DMS 273 (cell line): ENCODE data around the gene PNLDC1.
"Not testable (repeated sequence)": the region's sequence is repeated elsewhere in the genome, so short reads cannot be mapped to it uniquely, and the experiment has no call there.

ENCODE experiments used
- DNase-seq: peaks from one replicate; lab custom pipeline; 2025; ENCODE audit not compliant: unreplicated experiment; lab: John Stamatoyannopoulos, UW

Gene PNLDC1

DNA sequence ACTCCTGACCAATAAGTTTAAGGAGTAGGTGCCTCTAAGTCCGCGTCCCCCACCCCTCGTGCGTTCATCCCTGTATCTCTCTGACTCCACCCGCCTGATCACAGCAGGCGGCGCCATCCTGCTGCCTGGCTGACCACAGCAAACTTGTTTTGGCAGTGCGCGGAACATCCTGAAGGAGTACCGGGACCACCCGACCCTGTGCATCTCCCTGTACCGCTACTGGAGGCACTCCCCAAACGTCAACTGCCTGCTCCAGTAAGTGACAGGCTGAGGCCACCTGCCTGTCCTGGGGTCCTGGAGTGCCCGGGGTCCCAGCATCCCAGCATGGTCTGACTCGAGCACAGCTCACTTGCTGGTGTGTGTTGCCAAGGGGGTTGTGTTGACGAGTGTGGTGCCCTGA, 19.0 kb downstream of the PNLDC1 start:
- no peak for DNase-seq

DNA sequence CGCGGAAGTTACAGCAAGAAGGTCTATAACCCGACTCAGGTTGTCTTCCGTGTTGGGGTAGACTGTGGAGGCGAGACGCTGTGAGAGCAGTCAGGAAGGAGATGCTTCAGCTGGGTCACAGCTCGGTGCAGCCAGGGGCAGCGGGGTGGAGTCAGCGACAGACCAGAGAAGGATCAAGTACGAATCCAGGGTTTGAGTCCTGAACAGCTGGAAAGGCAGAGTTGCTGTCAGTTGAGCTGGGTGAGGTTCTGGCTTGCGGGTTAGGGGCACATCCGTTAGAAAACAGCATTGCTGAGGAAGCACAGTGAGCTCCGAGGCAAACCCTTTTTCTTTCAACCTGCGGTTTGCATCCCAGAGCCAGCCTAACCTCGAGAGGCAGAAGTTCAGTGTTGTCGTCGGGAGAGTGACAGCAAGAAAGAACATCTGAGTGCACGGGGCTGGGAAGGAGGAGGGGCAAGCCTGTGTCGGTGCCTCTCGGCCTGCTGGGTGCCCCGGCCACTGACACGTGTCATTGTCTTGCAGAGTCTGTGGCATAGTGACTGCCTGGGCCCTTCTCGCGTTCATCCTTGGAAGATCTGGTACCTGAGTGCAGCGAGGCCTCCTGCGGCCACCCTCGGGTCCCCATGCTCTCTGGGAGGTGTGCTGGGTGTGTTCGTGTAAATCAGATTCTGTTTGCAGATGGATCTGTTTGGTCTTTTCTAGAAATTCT, 20.0 kb downstream of the PNLDC1 start:
- no peak for DNase-seq

GRCh38 chr6:159821122-159821521, 21.0 kb downstream of the PNLDC1 start:
- no peak for DNase-seq

DNA sequence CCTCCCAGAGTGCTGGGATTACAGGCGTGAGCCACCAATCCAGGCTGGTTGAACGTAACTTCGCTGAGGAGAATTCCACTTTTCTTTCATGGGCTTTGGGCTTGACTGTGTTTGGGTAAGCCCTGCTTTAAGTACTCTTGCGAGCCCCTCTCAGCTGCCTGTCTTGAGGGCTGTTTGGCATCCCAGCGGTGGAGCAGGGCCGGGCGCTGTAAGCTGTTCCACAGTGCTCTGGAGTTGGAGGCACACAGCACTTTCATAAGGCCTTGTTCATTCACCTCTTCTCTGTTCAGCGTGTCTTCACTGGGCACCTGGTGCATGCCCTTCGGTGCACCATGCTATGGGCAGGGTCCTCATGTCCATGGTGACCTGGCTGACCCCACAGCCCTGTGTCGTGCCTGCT, 21.6 kb downstream of the PNLDC1 start:
- DNase-seq, result no peak

- no peak for DNase-seq
Observed at GRCh38 chr6:159823953-159824352, 23.9 kb downstream of the PNLDC1 start.

GRCh38 chr6:159824690-159825089, 24.6 kb downstream of the PNLDC1 start:
- DNase-seq, result not testable (repeated sequence)

DNA sequence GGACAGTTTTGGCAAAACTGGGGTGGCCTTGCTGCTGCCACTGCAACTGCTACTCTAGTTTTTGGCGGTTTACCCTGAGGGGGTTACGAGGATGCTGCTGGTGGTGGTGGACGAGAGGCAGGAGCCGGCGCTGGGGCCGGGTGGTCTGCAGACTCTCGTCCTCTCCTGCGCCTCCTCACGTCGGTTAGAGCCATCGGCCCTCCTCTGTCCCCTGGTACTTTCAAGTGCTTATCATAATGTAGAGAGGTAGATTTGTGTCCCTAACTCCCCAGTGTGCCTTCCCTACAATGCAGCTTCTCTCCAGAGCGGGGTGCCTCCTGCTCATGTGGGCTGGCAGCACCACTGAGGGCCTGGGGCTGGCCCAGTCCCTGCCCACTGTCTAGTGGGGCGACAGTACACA, 25.9 kb downstream of the PNLDC1 start:
- no peak for DNase-seq

- DNase-seq, result peak; percentile 83
Observed at GRCh38 chr6:159826968-159827647, 27.0 kb downstream of the PNLDC1 start.

DNA sequence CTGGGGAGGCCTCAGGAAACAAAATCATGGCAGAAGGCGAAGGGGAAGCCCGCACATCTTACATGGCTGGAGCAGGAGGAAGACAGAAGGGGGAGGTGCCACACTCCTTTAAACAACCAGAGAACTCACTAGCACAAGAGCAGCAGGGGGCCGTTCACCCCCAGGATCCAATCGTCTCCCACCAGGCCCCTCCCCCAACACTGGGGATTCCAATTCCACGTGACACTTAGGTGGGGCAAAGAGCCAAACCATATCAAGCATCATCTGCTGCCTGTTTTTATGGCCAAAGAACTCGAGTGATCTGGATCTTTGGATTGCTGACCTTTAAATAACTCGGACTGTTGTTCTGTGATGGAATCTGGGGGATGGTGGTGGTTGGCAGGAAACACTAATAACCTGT, 28.0 kb downstream of the PNLDC1 start:
- peak; percentile 66 for DNase-seq

DNA sequence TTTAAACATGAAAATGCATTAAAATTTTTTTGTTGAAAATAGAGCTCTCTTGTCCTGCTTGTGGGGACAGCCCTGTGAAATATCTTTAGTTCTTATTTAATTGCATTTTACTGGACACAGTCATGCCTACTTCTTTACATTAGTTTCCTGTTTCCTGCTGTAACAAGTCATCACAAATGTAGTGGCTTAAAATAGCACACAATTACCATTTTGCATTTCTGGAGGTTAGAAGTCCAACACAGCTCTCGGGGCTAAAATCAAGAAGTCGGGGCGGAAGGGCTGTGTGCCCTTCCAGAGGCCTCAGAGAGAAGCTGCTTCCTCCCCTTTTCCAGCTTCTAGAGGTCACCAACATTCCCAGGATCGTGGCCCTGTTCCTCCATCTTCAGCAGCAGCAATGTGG, 29.4 kb downstream of the PNLDC1 start:
- DNase-seq, result no peak

DNA sequence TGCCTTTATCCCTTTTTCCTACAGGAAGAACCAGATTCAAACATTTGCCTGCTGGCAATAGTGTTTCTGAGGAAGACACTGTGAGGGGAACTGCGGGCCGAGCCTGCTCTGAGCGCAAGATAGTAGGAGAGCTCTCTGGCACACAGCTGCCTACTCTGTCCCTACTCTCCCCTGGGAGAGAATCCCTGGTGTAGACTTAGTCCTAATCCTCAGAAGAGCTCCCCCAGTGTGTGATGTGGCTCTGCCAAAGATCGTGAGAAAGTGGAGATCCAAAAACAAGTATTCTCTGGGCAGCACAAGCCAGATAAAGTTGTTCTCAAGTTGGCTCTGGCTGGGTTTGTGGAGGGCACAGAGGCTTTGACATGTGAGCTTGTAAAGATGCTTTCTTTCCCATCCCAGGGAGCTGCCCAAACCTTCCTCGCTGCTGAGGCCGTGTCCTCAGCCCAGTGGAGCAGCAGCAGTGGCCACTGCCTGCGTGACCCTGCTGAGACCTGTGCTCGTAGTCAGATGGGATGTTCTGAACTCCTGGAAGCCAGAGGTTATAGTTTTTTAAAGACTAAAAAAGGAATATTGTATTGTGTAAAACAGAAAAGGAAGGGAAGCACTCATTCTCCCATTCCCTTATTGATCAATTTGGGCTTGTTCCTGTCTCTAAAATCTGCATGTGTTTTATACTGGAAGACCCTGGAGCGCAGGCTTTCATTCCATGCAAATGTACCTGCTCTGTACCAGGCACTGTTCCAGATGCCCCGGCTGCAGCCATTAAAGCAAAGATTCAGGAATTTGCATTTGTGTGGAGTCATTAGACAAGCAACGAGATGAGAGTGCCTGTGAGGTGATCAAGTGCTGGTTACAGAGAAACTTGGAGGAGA, 30.7 kb downstream of the PNLDC1 start:
- DNase-seq, result no peak

- DNase-seq, result no peak
Observed at GRCh38 chr6:159831373-159831679, 31.2 kb downstream of the PNLDC1 start.

DNA sequence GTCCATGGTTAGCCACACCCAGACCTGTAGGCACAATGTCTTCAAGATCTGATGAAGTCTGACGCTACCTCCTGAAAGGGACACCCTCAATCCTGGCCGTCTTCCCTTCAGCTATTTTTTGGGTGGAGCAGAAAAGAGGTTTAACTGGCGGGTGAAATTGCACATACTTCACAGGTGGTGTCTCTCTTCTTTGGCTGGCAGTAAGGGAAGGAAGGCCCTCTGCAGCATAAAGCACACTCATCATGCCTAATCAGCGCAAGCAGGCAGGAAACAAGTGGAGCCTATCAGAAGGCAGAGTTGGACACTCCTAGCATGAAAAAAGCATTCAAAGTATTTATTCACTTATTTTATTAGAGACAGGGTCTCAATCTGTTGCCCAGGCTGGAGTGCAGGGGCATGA, 32.9 kb downstream of the PNLDC1 start:
- no peak for DNase-seq

GRCh38 chr6:159833556-159833955, 33.5 kb downstream of the PNLDC1 start:
- DNase-seq, result no peak

DNA sequence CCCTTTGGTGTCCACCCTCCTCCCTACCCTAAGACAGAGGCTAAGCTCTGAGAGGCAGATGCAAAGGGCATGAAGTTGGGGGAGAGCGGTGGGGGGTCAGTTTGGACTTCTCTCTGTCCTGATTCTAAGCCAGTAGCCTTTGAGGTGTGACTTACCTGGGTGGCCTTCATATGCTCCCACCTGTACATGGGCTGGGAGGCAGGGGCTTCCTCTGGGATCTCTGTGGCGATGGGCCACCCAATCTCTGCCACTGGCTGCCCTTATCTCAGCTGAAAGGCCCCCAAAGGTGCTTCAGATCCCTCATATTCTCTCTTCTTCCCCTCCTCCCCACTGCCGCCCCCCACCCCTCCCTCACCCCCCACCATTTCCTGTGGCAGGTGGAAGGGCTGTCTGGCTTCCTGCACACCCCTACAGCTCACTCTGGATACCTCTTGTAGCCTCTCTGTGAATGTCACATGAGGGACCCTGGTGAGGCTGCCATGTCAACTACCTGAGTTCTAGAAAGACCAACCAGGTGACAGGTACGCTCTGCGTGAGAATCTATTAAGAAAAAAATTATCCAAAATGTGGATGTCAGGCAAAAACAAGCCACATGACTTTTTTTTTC, 34.0 kb downstream of the PNLDC1 start:
- DNase-seq, result no peak

DNA sequence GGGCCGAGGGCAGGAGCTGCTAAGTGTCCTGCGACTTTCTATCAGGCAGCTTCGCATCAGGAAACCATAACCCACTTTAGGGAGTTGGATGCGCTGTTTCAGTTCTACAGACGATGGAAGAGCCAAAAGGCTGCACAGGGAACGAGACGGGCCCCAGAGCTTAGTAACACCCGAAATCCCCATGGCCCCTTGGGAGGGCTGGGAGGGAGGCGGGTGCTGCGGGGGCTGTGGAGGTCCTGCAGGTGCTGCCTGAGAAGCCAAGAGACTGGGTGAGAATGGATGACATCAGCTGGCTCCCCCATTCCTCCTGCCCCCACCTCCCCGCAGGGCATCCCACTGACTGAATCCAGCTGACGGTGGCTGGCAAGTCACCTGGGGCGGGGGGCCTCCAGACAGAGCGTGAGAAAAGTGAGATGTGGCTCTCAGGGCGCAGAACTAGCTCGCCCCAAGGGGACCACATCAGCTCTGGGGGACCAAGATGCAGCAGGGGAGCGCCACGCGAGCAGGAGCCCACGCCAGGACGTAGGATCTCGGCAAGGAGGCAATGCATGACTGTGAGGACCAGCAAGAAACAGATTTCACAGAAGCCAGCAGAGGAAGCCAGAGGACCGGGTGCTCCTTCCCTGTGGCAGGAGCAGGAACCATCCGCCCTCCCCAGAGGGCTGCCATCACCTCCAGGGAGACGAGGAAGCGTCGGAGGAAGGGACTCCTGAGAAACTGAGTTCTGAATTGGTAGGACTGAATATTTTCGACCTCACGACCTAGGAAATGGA, 36.8 kb downstream of the PNLDC1 start:
- DNase-seq, result no peak

GRCh38 chr6:159837511-159837910, 37.4 kb downstream of the PNLDC1 start:
- no peak for DNase-seq

DNA sequence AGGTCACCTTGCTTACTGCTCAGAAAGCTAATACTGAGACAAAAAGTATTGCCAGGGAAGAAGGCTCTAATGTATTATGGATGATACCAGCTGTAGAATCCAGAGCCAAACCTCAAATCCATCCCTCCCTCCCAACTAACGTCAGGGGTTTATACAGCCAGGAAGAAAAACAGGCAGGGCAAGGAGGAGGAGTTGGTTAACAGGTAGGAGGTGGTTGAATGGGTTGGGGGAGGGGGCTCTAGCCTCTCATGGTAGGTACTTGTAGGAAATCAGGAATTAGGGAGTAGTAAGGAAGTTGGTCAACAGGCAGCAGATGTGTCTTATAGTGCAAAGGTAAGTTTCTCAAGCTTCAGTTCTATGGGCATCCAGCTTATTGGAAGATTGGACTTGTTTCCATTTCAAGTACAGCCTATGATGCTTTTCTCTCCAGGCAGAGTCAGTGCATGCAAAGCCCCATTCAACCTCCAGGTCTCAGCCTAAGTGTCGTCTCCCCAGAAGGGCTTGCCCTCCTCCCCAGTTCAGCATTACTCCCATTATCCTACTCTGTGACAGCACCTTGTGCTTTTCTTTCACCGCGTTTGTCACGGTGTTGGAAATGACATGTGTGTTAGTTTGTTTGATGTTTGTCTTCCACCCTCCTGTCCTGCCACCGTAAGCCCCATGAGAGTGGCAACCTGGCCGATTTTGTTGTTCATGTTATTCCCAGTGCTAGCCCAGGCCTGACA, 38.1 kb downstream of the PNLDC1 start:
- DNase-seq, result no peak

- DNase-seq, result no peak
Observed at GRCh38 chr6:159842035-159842434, 42.0 kb downstream of the PNLDC1 start.
